Nephron progenitor cell (in vitro differentiated cells): ENCODE results near the gene XRCC5.

ENCODE experiments used
- DNase-seq: peaks from one replicate; pipeline ENCODE4 v3.0.0; 2021
- H3K27ac Mint-ChIP-seq: 2 replicates; pipeline ENCODE4 v1.8.0; 2021; ENCODE audit warnings: mild to moderate bottlenecking, moderate library complexity, mixed read lengths
- H3K27me3 Mint-ChIP-seq: 2 replicates; pipeline ENCODE4 v1.8.0; 2021; ENCODE audit warnings: mild to moderate bottlenecking, low read depth, mixed read lengths; ENCODE audit not compliant: poor library complexity
- H3K36me3 Mint-ChIP-seq: 2 replicates; pipeline ENCODE4 v1.8.0; 2021; ENCODE audit warnings: low read depth, mixed read lengths
- H3K4me1 Mint-ChIP-seq: 2 replicates; pipeline ENCODE4 v1.8.0; 2021; ENCODE audit warnings: mixed read lengths
- H3K4me3 Mint-ChIP-seq: 2 replicates; pipeline ENCODE4 v1.8.0; 2021; ENCODE audit warnings: mild to moderate bottlenecking, moderate library complexity, mixed read lengths
- H3K9me3 Mint-ChIP-seq: 2 replicates; pipeline ENCODE4 v1.8.0; 2021; ENCODE audit warnings: mild to moderate bottlenecking, moderate library complexity, mixed read lengths
- CTCF ChIP-seq: fragments of 200-600 bp; sonication (generic); IDR thresholded peaks from 2 replicates; pipeline ENCODE4 v1.5.0; 2021; ENCODE audit warnings: antibody characterized with exemption

The XRCC5 gene

GRCh38 chr2:216215658-216216390 is 106.7 kb downstream of the XRCC5 start:
- no peak overlapping the region for H3K4me3 Mint-ChIP-seq
- H3K9me3 Mint-ChIP-seq: no peaks in the 10 kb centered on the region
- no peak for TF ChIP-seq CTCF
- no peak for DNase-seq
- no peaks in the 10 kb centered on the region for H3K36me3 Mint-ChIP-seq
- H3K27me3 Mint-ChIP-seq: peaks cover 3% of the 10 kb centered on the region
- H3K4me1 Mint-ChIP-seq: peaks cover 57% of the 10 kb centered on the region
- peak overlapping the region; percentile 11 for H3K27ac Mint-ChIP-seq

- Mint-ChIP-seq H3K9me3 (no peaks in the 10 kb centered on the region), H3K4me1 (peaks cover 43% of the 10 kb centered on the region), H3K4me3 (peak overlapping the region; percentile 15), H3K36me3 (no peaks in the 10 kb centered on the region), H3K27ac (peak overlapping the region; percentile 17), H3K27me3 (peaks cover 7% of the 10 kb centered on the region)
- TF ChIP-seq CTCF: no peak
- DNase-seq: no peak
Observed at GRCh38 chr2:216216951-216217903, 108.1 kb downstream of the XRCC5 start.

- no peaks in the 10 kb centered on the region for H3K36me3 Mint-ChIP-seq
- H3K27ac Mint-ChIP-seq: peak overlapping the region; percentile 15
- no peak for DNase-seq
- TF ChIP-seq CTCF: no peak
- peaks cover 36% of the 10 kb centered on the region for H3K4me1 Mint-ChIP-seq
- peaks cover 11% of the 10 kb centered on the region for H3K27me3 Mint-ChIP-seq
- no peak overlapping the region for H3K4me3 Mint-ChIP-seq
- H3K9me3 Mint-ChIP-seq: no peaks in the 10 kb centered on the region
Observed at GRCh38 chr2:216217904-216218260, 108.7 kb downstream of the XRCC5 start.

- Mint-ChIP-seq H3K36me3 (no peaks in the 10 kb centered on the region), H3K4me1 (peaks cover 27% of the 10 kb centered on the region), H3K27ac (no peak overlapping the region), H3K9me3 (no peaks in the 10 kb centered on the region), H3K4me3 (no peak overlapping the region), H3K27me3 (peaks cover 11% of the 10 kb centered on the region)
- no peak for TF ChIP-seq CTCF
- DNase-seq: no peak
Observed at GRCh38 chr2:216219861-216220260, 110.7 kb downstream of the XRCC5 start.

GRCh38 chr2:216220976-216221375 is 111.8 kb downstream of the XRCC5 start:
- no peak overlapping the region for H3K27ac Mint-ChIP-seq
- no peak for TF ChIP-seq CTCF
- no peaks in the 10 kb centered on the region for H3K9me3 Mint-ChIP-seq
- H3K27me3 Mint-ChIP-seq: peaks cover 11% of the 10 kb centered on the region
- H3K4me1 Mint-ChIP-seq: peaks cover 27% of the 10 kb centered on the region
- H3K4me3 Mint-ChIP-seq: no peak overlapping the region
- no peaks in the 10 kb centered on the region for H3K36me3 Mint-ChIP-seq
- DNase-seq: no peak
